ENCODE data around the gene TSPAN2. TPM values are rescaled to one million over a fixed set of nuclear protein-coding genes. Genes with fewer than 3 reads are reported as not detected.

Gene TSPAN2
- total RNA-seq, 1 donor from 2014 or later: 10.6 TPM

DNA sequence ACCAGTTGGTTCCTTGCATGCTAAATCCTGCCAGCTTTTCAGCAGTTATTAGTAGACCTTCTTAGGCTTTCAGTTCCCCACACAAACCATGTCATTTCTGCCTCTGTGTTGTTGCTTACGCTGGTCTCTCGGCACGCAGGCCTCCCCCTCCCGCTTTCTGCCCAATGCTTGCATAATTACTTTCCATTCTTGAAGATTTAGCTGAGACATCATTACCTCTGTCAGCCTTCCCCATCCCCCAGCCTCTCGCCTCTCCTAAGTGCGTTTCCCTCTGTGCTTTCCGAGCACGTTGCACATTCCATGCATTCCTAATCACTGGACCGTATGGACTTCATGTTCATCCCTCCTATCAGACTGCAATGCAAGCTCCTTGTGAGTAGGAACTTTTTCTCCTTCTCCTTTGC is 32.9 kb downstream of the TSPAN2 start:
- Histone ChIP-seq H3K4me1 (peaks cover 7% of the 10 kb centered on the region), H3K9me3 (no peaks in the 10 kb centered on the region), H3K4me3 (no peak overlapping the region), H3K27ac (no peak overlapping the region), H3K27me3 (no peaks in the 10 kb centered on the region), H3K36me3 (no peaks in the 10 kb centered on the region)
- intact Hi-C loops (cut with DNase I): no loop called here
- DNase-seq (ENCODE audit: extremely low spot score in 2 of 2): no peak
- TF ChIP-seq POLR2A (IDR thresholded peaks at IDR 0.05): no peak
- TF ChIP-seq POLR2AphosphoS5 (IDR thresholded peaks at IDR 0.05; ENCODE audit: insufficient read depth in 1 of 2, low read depth in 1 of 2): no peak
- TF ChIP-seq, protein P1, sequence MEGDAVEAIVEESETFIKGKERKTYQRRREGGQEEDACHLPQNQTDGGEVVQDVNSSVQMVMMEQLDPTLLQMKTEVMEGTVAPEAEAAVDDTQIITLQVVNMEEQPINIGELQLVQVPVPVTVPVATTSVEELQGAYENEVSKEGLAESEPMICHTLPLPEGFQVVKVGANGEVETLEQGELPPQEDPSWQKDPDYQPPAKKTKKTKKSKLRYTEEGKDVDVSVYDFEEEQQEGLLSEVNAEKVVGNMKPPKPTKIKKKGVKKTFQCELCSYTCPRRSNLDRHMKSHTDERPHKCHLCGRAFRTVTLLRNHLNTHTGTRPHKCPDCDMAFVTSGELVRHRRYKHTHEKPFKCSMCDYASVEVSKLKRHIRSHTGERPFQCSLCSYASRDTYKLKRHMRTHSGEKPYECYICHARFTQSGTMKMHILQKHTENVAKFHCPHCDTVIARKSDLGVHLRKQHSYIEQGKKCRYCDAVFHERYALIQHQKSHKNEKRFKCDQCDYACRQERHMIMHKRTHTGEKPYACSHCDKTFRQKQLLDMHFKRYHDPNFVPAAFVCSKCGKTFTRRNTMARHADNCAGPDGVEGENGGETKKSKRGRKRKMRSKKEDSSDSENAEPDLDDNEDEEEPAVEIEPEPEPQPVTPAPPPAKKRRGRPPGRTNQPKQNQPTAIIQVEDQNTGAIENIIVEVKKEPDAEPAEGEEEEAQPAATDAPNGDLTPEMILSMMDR (IDR thresholded peaks at IDR 0.05): no peak

DNA sequence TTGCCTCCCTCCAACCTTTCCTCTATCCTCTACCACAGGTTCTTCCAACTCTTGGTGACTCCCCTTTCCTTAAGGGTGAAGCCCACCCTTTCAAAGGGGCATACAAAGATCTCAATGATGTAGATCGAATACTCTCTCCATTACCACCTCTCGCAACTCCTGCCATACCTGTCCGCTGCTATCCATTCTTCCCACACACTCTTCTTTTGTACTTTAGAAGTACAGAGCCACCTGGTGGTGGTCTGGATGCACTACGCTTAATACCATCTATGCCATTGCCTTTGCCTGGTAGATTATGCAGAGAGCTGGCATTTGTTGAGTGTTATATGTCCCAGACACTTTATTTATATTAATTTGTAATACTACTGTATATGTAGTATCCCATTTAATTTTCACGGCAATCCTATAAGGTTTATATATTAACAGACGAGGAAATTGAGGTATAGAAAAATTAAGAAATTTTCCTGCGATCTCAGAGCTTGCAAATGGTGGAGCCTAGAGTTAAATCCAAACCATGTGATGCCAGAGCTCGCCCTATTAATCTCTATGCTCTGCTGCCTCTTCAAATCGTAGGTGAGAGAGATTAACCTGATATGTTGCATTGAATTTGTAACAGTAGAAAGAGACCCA is 36.7 kb downstream of the TSPAN2 start:
- Histone ChIP-seq H3K27ac (no peak overlapping the region), H3K27me3 (no peaks in the 10 kb centered on the region), H3K4me1 (peaks cover 7% of the 10 kb centered on the region), H3K36me3 (no peaks in the 10 kb centered on the region), H3K9me3 (no peaks in the 10 kb centered on the region), H3K4me3 (no peak overlapping the region)
- intact Hi-C loops (cut with DNase I): no loop called here
- no peak for DNase-seq (ENCODE audit: extremely low spot score in 2 of 2)
- TF ChIP-seq, protein P1 (IDR thresholded peaks at IDR 0.05): peak; percentile 25 to 61 (median 44)
- no peak for TF ChIP-seq POLR2A (IDR thresholded peaks at IDR 0.05)
- no peak for TF ChIP-seq POLR2AphosphoS5 (IDR thresholded peaks at IDR 0.05; ENCODE audit: insufficient read depth in 1 of 2, low read depth in 1 of 2)

DNA sequence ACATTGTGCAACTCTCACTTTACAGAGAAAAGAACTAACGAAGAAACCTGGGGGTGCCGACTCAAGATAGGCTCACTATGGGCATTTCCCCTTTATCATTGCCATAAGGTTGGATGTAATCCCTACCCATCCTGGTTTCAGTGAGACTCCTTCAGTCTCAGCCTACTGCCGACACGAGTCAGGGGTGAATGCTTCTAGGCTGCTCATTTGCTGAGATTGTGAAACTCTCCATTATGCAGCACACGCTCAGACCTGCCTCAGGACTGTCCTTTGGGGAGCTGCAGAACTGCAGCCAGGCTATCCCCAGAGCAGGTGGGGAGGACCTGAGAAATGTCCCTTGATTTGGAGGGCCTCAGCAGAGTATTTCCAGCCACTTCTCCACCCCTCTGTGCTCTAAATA is 37.5 kb downstream of the TSPAN2 start:
- DNase-seq (ENCODE audit: extremely low spot score in 2 of 2): no peak
- Histone ChIP-seq H3K36me3 (no peaks in the 10 kb centered on the region), H3K27me3 (no peaks in the 10 kb centered on the region), H3K27ac (no peak overlapping the region), H3K4me1 (peaks cover 7% of the 10 kb centered on the region), H3K9me3 (no peaks in the 10 kb centered on the region), H3K4me3 (no peak overlapping the region)
- intact Hi-C loops (cut with DNase I): no loop called here
- TF ChIP-seq POLR2AphosphoS5 (IDR thresholded peaks at IDR 0.05; ENCODE audit: insufficient read depth in 1 of 2, low read depth in 1 of 2) (no peak), POLR2A (IDR thresholded peaks at IDR 0.05) (no peak)
- TF ChIP-seq, protein P1 (IDR thresholded peaks at IDR 0.05): no peak

DNA sequence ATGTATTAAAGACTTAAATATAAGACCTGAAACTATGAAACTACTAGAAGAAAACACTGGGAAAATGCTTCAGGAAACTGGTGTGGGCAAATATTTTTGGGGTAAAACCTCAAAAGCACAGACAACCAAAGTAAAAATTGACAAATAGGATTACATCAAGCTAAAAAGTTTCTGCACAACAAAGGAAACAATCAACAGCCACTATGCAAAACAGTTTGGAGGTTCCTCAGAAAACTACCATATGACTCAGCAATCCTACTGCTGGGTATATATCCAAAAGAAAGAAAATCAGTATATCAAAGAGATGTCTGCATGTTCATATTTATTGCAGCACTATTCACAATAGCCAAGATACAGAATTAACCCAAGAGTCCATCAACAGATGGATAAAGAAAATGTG is 42.6 kb downstream of the TSPAN2 start:
- H3K9me3 ChIP-seq: no peaks in the 10 kb centered on the region
- H3K27me3 ChIP-seq: no peaks in the 10 kb centered on the region
- H3K27ac ChIP-seq: no peak overlapping the region
- peaks cover 1% of the 10 kb centered on the region for H3K4me1 ChIP-seq
- no peak overlapping the region for H3K4me3 ChIP-seq
- intact Hi-C loops (cut with DNase I): no loop called here
- H3K36me3 ChIP-seq: no peaks in the 10 kb centered on the region
- TF ChIP-seq POLR2A (IDR thresholded peaks at IDR 0.05) (no peak), POLR2AphosphoS5 (IDR thresholded peaks at IDR 0.05; ENCODE audit: insufficient read depth in 1 of 2, low read depth in 1 of 2) (no peak)
- TF ChIP-seq, protein P1 (IDR thresholded peaks at IDR 0.05): no peak
- no peak for DNase-seq (ENCODE audit: extremely low spot score in 2 of 2)

DNA sequence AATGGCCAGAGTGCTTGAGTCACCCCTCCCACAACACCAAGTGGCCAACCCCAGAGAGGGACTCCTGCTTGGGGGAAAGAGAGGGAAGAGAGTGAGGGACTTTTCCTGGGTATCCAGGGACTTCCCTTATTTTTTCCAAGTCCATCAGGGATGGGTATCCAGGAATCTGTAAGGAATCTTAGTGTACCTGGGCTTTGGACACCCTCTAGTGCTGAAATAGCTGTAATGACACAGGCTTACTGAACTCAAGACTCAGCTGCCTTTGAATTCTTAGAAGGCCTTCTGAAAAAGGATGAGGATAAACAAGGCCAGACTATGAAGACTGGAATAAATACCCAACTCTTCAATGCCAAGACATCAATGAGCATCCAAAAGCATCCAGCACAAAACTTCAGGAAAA is 47.6 kb downstream of the TSPAN2 start:
- TF ChIP-seq POLR2AphosphoS5 (IDR thresholded peaks at IDR 0.05; ENCODE audit: insufficient read depth in 1 of 2, low read depth in 1 of 2) (no peak), POLR2A (IDR thresholded peaks at IDR 0.05) (no peak)
- TF ChIP-seq, protein P1 (IDR thresholded peaks at IDR 0.05): no peak
- intact Hi-C loops (cut with DNase I): no loop called here

More for the DNA sequence above, 47.6 kb downstream of the TSPAN2 start:
- no peaks in the 10 kb centered on the region for H3K4me1 ChIP-seq
- H3K36me3 ChIP-seq: no peaks in the 10 kb centered on the region
- no peaks in the 10 kb centered on the region for H3K27me3 ChIP-seq
- H3K9me3 ChIP-seq: no peaks in the 10 kb centered on the region
- no peak for DNase-seq (ENCODE audit: extremely low spot score in 2 of 2)
- H3K4me3 ChIP-seq: no peak overlapping the region
- H3K27ac ChIP-seq: no peak overlapping the region
